HG03442 (cell line): ENCODE results near the gene ADNP2.

Source experiments
- ATAC-seq: cut with Tn5 transposase; IDR thresholded peaks from one replicate; pipeline ENCODE4 v1.9.1; 2021; ENCODE audit warnings: mild to moderate bottlenecking, moderate library complexity; ENCODE audit not compliant: unreplicated experiment

ADNP2 gene

DNA sequence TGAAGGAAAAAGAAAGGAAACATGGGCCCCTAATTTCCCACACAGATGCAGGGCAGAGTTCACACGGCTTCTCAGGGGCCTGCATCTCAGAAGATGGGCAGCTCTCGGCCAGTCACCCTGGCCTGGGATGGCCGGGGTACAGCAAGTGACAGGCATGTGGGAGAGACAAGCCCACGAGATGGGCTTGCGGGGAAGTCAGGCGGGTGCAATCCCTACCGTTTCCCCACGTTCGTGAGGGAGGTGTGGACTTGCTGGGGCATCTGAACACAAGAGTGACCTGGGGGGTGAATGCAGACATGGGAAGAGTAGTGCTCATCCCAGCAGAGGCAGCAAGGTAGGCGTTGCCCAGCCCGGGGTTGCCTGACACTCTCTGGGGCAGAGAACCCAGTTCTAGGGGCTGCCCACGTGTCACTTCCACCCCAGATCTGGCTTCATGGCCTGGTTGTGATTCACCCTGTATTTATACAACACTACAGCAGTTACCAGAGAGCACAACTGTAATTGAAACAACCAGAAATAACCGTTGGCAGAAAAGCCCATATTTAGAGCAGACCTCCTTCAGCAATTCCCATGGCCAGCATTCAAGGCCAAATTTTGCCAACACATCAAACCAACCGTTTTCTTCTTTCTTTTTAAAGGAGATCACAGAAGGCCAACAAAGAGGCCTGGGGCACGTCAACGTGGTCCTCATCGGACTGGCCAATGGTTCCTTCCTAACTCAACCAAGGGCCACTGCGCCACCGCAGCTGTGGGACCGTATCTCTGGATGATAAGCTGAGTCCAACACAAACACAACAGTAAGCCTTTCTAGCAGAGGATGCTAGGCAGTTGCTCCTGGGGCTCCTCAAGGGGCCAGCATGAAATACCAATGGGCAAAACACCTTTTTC lies 79.8 kb downstream of the ADNP2 start:
- no peak for ATAC-seq

DNA sequence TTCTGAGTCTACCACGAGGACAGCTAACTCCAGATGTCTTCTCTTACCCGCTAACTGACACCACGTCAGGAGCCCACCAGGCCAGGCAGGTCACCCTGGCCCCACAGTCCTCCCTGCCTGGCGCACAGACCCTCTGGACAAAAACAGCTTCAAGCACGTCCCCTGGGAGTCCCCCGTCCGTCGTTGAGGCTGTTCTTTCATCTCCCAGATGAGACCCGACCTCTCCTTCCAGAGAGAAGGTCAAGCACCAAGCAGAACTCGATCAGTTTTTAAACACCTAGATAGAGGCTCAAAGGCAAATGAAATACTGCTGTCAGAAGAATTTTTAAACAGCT lies 80.4 kb downstream of the ADNP2 start:
- no peak for ATAC-seq
